ENCODE data around the gene PCDH20.

The PCDH20 gene

DNA sequence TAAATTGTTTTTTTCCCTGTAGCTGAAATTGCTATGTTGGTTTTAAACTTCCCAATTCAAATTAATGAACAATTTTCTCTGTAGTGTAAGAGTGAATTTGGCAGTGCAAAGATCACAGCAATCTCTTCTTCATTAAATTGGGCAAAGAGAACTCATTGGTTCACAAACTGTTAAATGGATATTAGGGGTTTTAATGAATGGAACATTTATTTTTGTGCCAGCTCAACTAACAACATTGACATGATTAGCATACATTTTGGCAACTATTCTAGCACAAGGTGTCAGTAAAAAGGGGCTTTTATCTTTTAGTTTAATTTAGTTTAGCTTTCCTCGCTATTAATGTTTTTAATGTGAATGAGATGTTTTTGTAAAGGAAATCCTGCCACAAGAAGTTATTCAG, 7.1 kb downstream of the PCDH20 start:
- Mint-ChIP-seq H3K4me1 (peaks cover 6% of the 10 kb centered on the region), H3K27ac (no peak overlapping the region), H3K27me3 (ENCODE audit: low read depth, poor library complexity) (peaks cover 30% of the 10 kb centered on the region), H3K9me3 (no peaks in the 10 kb centered on the region), H3K36me3 (ENCODE audit: low read depth) (no peaks in the 10 kb centered on the region), H3K4me3 (no peak overlapping the region)
- TF ChIP-seq, protein P1, sequence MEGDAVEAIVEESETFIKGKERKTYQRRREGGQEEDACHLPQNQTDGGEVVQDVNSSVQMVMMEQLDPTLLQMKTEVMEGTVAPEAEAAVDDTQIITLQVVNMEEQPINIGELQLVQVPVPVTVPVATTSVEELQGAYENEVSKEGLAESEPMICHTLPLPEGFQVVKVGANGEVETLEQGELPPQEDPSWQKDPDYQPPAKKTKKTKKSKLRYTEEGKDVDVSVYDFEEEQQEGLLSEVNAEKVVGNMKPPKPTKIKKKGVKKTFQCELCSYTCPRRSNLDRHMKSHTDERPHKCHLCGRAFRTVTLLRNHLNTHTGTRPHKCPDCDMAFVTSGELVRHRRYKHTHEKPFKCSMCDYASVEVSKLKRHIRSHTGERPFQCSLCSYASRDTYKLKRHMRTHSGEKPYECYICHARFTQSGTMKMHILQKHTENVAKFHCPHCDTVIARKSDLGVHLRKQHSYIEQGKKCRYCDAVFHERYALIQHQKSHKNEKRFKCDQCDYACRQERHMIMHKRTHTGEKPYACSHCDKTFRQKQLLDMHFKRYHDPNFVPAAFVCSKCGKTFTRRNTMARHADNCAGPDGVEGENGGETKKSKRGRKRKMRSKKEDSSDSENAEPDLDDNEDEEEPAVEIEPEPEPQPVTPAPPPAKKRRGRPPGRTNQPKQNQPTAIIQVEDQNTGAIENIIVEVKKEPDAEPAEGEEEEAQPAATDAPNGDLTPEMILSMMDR (IDR thresholded peaks at IDR 0.05) = no peak
- no peak for DNase-seq

DNA sequence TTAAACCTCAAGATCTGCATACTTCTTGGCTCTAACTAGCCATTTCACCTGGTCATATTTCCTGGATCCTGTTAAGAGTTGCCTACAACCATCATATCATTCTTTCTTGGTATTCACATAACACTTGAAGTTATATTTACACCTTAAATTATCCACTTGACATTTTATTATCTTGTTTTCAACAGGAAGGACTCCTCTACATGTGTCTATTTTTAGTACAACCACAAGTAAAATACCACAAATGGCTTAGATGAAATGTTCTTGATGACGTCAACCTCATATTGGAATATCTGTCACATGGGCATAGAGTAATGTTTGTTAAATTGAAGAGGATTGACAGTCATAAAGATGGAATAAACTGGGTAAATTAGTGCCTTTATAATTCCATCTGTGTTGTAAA, 9.4 kb downstream of the PCDH20 start:
- TF ChIP-seq, protein P1 (IDR thresholded peaks at IDR 0.05) = no peak
- Mint-ChIP-seq H3K36me3 (ENCODE audit: low read depth) (no peaks in the 10 kb centered on the region), H3K27me3 (ENCODE audit: low read depth, poor library complexity) (peaks cover 7% of the 10 kb centered on the region), H3K4me1 (no peaks in the 10 kb centered on the region), H3K4me3 (no peak overlapping the region), H3K9me3 (no peaks in the 10 kb centered on the region), H3K27ac (no peak overlapping the region)
- no peak for DNase-seq

DNA sequence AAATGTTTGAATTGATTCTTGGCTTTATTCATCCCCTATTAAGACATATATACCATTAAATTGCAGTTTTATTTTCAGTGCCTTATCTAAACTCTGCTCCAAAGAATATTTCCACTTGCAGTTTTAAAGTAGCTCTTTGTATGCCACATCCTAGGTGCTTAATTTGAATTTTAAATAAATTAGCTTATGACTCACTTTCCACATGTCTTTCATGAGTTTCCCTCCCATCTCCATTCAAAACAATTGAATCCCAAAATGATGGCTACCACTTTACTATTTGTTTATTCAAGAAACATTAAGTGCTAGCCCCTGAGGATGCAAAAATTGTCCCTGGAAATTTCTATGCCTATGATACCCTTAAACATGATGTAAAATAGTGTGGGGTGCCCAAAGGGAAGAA, 19.5 kb downstream of the PCDH20 start:
- H3K36me3 Mint-ChIP-seq (ENCODE audit: low read depth) = no peaks in the 10 kb centered on the region
- H3K27me3 Mint-ChIP-seq (ENCODE audit: low read depth, poor library complexity) = peaks cover 9% of the 10 kb centered on the region
- no peak for DNase-seq
- H3K4me3 Mint-ChIP-seq = no peak overlapping the region
- H3K27ac Mint-ChIP-seq = no peak overlapping the region
- no peaks in the 10 kb centered on the region for H3K9me3 Mint-ChIP-seq
- TF ChIP-seq, protein P1 (IDR thresholded peaks at IDR 0.05) = no peak
- no peaks in the 10 kb centered on the region for H3K4me1 Mint-ChIP-seq

DNA sequence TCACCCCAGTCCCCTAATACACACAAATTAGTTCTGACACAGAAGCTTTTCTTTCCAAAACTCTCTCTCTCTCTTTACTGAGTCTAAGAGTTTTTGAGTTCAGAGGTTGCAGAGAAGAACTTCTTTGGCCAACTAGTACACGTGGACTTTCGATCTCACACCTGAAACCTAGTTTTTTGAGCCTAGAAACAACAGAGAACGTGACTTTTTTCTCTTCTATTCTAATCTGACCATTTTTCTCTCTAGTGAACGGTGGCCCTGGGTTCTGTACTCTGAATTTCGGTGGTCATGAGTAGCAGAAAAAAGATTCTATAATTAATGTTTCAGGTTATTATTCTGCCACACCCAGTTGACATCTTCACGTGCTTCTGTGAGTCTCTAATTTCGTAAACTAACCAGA, 24.2 kb downstream of the PCDH20 start:
- Mint-ChIP-seq H3K36me3 (ENCODE audit: low read depth) (no peaks in the 10 kb centered on the region), H3K27ac (no peak overlapping the region), H3K4me3 (no peak overlapping the region), H3K27me3 (ENCODE audit: low read depth, poor library complexity) (peaks cover 9% of the 10 kb centered on the region), H3K9me3 (no peaks in the 10 kb centered on the region), H3K4me1 (no peaks in the 10 kb centered on the region)
- TF ChIP-seq, protein P1 (IDR thresholded peaks at IDR 0.05) = no peak
- DNase-seq = no peak

DNA sequence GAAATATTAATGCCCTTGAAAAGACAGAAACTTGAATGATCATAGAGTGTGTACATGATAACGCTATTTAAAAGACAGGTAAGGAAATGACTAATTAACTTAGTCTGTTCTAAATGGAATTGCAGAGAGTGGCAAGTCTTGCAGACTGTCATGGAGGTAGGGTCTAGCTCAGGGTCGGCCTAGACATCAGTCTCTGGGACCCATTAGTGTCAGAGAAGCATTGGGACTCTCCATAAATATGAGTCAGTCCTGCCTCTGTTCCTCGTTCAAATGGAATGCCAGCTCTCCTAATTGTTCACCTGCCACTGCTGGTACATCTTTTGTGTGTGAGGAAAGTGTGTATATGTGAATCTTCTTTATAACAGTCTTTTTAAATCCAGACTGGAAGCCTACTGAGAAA, 28.0 kb downstream of the PCDH20 start:
- Mint-ChIP-seq H3K36me3 (ENCODE audit: low read depth) (no peaks in the 10 kb centered on the region), H3K4me1 (no peaks in the 10 kb centered on the region), H3K4me3 (no peak overlapping the region), H3K27me3 (ENCODE audit: low read depth, poor library complexity) (peaks cover 3% of the 10 kb centered on the region), H3K27ac (no peak overlapping the region), H3K9me3 (no peaks in the 10 kb centered on the region)
- DNase-seq = no peak
- TF ChIP-seq, protein P1 (IDR thresholded peaks at IDR 0.05) = no peak

DNA sequence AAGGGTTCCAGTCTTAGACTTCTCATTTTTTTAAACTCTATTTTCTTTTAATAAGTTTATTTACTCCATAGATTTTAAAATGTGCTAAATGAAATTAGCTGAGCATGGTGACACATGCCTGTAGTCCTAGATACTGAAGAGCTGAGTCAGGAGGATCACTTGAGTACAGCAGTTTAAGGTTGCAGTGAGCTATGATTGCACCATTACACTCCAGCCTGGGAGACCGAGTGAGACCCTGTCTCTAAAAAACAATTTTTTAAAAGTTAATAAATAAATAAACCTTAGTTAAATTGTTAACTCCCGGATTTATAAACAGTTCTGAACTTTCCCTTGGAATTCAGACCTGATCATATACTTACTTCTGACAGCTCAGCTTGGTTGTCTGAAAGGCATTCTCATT, 32.5 kb downstream of the PCDH20 start:
- DNase-seq = no peak
- no peak overlapping the region for H3K4me3 Mint-ChIP-seq
- no peak overlapping the region for H3K27ac Mint-ChIP-seq
- H3K36me3 Mint-ChIP-seq (ENCODE audit: low read depth) = no peaks in the 10 kb centered on the region
- peaks cover 3% of the 10 kb centered on the region for H3K27me3 Mint-ChIP-seq (ENCODE audit: low read depth, poor library complexity)
- no peaks in the 10 kb centered on the region for H3K9me3 Mint-ChIP-seq
- TF ChIP-seq, protein P1 (IDR thresholded peaks at IDR 0.05) = no peak
- no peaks in the 10 kb centered on the region for H3K4me1 Mint-ChIP-seq
